HG03045 (cell line): Measurements from ENCODE around the gene MBOAT1.
"Not testable (repeated sequence)": the region's sequence is repeated elsewhere in the genome, so short reads cannot be mapped to it uniquely, and the experiment has no call there.

Source experiments
- ATAC-seq: cut with Tn5 transposase; IDR thresholded peaks from one replicate; pipeline ENCODE4 v1.9.1; 2021; ENCODE audit warnings: mild to moderate bottlenecking, moderate library complexity; ENCODE audit not compliant: unreplicated experiment

MBOAT1 gene

DNA sequence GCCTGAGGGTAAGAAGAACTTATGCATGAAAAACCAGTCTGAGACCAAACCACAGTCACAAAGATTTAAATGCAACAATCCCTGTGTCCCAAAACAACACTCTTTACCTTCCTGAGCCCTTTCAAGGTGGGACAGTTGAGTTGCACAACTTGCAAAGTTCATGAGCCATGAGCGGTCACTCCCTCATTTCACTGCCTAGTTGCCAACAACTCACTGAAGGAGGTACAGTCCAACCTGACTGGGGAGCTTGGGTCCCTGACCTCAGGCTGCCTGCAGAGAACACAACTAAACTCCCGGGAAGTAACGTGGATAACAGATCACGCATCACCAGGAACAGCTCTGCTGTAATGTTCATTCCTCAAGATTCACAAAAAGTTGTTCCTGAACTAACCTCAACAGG is 69.4 kb downstream of the MBOAT1 start:
- ATAC-seq: no peak

DNA sequence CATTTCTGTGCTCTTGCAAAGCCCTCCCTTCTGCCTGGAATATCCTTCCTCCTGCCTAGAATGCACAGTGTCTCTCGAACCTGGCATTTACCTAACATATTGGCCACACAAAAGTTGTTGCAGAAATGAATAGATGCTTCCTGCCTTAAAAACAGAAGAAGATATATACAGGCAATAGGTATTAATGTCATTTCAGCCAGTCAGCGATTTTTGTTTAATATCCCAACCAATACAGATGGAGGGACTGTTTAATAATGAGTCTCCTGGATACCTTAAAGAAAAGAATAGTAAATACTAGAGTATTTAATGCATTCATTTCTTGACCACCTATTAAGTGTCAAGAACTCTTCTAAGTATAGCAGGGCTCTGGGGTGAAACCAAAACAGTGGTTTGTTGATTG is 70.3 kb downstream of the MBOAT1 start:
- no peak for ATAC-seq

DNA sequence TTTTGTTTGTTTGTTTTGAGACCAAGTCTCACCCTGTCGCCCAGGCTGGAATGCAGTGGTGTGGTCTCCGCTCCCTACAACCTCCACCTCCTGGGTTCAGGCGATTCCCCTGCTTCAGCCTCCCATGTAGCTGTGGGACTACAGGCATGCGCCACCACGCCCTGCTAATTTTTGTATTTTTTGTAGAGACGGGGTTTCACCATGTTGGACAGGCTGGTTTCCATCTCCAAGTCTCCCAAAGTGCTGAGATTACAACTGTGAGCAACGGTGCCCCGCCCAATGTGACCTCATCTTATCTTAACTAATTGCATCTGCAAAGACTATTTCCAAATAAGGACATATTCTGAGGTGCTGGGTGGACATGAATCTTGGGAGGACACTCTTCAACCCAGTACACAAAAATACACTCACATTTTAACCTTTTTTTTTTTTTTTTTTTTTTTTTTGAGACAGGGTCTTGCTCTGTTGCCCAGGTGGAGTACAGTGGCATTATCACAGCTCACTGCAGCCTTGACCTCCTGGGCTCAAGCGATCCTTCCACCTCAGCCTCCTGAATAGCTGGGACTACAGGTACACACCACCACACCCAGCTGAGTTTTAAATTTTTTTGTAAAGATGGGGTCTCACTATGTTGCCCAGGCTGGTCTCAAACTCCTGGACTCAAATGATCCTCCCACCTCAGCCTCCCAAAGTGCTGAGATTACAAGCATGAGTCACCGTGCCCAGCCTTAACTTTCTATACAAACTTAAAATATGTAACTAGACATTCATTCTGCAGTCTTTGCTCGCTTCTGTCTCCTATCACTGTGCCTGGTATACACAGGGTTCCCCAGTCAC is 72.9 kb downstream of the MBOAT1 start:
- not testable (repeated sequence) for ATAC-seq

DNA sequence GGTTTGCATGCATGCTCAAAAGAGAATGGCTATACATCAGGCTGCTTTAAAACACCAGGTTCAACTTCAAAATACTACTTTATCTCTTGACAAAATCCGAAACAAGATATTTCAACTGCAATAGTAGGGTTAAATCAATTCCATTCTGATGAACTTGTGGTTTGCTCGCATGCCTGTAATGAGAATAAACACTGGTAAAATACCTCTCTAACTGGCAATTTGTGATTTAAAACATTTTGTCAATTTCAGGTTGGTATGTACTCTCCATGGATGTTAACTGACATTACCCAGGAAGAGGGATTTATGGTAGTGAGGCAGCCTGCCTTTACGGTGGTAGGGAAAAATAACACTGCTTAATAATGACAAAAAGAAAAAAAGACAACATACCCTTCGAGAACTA is 74.4 kb downstream of the MBOAT1 start:
- ATAC-seq: no peak

DNA sequence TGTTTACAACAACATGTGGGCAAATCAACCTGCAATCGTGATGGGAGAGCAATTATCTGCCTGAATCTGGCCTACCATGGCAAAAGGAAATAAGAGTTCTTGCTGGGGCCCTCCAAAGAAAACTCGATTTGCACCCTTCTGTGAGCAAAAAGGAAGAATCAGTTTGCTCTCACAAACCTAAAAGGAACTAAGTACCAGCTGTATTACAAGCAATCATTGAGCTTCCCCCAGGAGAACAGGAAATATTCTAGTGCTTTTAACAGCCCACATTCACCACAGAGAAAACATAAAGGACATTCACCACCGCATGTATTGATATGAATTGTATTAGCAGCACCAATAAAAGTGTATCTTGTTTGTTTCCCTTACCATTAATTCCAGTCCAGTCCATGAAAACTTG is 75.0 kb downstream of the MBOAT1 start:
- no peak for ATAC-seq

DNA sequence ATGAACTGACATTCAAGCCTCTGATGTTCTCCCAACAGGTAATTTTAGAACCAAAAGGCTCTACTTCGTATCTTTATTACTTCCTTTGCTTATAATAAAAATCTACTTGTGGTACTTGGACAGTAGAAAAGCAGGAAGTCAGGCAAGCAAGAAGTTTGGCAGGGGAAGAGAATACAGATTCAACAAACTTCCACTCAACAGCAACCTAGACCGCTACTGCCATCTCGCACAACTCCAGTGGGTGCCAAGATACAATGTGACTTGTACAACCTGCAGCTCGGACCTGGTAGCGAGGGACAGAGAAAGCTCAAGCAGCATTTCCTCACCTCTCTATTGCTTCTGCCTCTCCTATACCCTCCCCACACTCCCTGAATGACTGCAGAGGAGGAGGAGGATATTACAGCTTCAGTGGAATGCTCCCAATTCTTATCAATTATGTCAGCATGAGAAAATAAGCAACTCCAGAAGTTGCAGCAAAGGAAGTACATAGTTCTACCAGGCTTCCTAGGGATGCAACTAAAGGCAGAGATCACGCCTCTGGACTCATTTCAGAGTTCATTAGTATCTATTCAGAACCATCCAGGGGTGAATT is 76.5 kb downstream of the MBOAT1 start:
- ATAC-seq: no peak

DNA sequence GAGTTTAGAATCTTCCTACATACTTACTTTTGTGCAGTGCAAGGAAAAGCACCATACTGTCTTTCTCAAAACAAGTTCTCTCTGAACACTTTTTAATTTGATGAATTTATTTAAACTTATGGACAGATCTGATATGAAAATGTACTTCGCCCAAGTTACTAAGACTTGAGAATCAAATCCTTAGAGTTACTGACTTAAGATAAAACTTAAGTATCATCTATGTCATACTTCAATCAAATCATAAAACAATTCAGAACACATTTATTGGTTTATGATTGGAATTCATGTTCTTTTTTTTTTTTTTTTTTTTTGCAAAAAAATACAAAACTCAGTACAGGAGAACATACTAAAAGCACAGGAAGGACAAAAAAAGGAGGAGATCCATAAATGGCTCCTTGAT is 77.7 kb downstream of the MBOAT1 start:
- no peak for ATAC-seq

DNA sequence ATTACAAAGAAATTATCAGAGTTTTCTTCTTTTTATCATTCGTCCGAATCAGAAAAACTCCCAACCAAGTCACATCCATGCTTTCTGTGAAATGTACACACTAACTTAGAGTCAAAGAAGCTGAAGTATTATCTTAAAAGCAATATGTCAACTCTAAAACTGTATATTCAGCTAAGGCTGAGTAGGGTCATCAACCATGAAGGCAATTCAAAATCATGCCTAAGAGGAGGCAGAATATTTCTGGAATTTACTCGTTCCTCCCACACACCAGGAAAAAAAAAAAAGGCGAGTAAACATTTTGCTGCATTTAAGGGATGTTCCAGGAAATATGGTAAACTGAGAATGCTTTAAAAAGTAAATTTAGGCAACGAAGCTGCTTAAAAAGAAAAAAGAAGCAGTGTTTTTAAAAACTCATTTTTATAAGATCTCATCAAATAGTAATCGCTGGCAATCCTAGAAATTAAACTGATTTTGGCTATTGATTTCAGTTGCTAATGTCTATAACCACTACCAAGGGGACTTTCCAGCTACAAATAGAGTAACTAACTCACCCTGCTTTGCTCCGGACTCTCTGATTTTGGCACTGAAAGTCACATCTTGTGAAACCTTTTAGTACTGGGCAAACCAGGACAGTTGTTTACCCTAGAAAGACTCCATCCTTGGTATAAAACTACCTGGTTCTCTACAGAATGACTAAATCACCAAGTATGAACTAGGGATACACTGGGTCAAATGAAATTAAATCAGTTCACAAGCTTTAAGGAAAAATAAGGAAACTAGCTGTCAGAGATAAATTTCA is 82.8 kb downstream of the MBOAT1 start:
- ATAC-seq: no peak

DNA sequence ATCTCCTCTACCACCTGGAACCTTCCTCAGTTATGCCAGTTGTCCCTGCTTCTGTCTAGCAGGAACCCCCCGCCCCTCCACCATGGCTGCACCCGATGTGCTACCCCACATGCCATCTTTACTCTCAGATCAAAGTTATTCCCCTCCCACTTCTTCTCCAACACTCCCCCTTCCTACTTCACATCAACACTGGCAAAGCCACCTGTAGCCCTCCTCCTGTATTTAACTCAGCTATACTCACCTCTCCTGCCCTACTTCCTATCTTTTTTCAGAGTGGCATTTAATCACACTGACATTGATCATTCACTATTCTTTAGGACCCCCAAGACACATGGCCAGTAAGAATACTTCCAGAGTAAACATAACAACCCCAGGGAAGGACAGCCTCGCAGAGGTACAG is 84.3 kb downstream of the MBOAT1 start:
- ATAC-seq: no peak

DNA sequence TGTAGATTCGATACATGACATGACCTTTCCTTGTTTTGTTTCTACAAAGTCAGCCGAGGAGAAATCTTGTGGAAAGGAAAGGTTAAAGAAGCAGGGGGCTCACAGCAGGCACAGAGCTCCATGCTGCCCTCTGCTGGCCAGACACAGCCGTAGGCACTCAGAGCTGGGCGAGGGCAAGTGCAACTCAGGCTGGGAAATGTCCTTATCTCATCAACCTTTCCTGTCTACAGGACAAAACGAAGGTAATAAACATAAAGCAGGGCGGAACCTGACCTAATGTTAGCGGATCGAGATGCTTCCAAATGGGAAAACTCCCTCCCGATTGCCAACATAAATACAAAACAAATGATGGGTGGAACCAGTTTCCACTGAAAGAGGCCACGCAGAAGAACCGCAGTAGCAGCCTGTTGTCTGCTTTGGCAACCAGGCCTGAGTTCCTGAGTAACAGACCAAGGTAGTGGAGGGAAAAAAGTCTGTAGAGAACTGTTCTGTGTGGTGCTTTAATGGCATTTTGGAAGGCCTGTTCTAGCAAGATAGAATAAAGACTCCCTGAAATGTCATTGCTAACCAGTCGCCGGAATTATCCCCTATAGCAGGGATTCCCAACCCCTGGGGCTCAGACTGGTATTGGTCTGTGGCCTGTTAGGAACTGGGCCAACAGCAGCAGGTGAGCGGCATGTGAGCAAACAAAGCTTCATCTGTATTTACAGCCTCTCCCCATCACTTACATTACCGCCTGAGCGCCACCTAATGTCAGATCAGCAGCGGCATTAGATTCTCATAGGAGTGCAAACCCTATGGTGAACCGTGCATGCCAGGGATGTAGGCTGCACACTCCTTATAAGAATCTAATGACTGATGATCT is 85.2 kb downstream of the MBOAT1 start:
- ATAC-seq: peak; percentile 77

DNA sequence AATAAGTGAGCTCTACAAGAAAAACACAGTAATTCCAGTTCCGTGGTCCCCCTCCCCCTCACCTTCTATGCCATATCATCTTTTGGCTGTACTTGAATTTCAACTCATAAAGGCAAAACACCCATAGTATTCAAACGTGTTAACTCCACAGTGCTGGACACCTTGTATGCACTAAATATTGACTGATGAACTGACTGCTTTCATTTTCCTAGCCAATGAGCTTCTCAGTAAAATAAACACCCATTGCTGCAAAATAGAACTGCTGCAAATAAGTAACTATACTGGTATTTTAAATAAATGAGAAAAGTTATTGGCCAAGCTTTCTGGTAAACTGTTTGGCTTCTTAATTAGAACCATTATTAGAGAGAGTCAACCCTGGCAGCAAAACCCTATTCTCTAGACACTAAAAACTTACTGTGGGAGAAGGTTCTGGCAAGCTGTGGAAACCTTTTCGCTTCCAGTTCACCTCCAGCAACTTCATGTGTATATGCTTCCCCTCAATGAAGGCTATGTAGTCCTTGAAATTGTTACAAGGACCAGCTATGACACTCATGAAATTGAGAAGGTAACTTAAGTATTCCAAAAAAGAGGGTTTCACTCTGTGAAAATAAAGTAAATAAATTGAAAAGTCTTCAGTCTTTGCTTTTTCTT is 86.0 kb downstream of the MBOAT1 start:
- ATAC-seq: no peak

DNA sequence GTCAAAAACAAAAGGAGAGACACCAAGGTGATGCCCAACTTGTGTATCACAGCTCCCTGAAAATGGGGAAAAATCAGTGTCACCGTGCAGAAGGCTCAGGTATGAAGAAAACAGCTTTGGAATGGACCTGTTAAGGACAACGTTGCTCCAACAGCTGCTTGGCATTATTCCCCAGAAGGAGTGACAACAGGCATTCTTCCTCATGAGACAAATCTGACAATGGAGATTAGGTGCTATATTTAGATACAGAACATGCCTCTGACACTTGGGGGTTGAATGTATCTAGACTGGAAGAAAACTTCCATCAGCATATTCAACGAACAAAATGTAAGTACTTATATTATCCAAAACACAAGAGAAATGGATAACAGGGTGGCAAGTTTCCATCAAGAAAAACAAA is 87.7 kb downstream of the MBOAT1 start:
- no peak for ATAC-seq

DNA sequence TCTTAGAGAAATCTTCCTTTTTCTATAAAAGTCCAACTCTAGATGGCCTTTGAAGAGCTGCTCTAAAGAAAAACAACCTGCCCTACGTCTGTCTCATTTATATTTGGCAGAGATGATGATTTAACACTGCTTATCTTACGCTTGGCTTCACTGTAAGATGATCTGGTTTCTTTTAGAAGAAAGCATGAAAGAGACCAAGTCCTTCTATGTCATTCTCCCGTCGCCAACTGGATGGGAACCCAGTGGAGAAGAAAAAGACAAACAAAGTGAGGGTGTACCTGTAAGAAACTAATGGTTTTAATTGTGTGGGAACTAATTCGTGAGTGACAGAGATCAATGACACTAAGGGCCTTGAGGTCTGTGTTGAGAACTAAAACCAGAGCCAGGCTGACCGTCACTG is 92.8 kb downstream of the MBOAT1 start:
- no peak for ATAC-seq

DNA sequence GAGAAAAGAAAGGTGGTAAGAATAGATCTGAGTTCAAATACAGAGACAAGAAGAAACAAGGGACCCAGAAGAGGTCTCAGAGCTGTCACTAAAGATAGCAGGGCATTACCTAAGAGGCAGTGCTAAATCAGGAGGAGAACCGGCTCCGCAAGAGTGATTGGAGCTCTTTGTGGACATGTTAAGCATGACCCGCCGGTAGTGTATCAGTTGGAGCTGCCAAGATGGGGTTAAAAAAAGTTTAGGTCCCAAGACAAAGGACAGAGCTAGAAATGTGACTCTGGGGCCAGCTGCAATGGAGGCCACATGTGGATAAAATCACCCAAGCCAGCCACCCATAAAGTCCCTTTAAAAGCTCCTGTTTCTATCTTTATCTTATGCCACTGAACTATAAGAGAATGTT is 93.4 kb downstream of the MBOAT1 start:
- no peak for ATAC-seq

DNA sequence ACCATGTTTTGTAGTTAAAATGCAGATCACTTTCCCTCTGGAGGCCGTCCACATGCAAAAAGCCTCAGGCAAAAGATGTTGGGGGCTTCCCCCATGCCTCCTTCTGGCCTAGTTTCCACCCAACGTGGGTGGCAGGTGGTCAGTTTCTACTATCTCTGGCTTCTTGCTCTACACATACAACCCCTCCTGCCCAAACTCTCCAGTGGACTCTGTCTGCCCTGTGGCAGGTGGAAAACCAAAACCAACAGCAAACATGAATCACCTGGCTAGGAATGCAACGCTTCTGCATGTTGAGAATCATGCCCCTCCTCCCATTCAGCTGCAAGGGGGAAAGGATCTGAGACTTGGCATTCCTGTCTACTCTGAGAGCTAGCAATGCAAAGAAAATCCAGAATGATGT is 94.8 kb downstream of the MBOAT1 start:
- ATAC-seq: peak; percentile 89

DNA sequence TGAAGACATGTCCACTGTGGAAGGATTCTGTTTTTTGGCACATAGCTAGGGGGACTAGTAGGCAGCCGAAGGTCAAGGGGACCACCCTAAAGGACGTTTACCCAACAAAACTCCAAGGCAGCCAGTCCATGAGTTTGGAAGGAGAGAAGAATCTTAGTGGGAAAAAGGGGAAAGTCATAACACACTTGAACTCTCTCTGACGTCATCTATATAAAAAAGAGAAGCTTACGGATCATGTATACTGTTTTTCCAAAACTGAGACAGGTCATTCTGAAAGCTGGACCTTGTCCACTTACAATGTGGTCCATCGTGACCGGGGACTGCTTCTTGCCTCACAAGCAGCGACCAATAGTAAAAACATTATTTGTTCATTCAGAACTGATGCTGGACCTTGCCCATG is 95.5 kb downstream of the MBOAT1 start:
- ATAC-seq: no peak

DNA sequence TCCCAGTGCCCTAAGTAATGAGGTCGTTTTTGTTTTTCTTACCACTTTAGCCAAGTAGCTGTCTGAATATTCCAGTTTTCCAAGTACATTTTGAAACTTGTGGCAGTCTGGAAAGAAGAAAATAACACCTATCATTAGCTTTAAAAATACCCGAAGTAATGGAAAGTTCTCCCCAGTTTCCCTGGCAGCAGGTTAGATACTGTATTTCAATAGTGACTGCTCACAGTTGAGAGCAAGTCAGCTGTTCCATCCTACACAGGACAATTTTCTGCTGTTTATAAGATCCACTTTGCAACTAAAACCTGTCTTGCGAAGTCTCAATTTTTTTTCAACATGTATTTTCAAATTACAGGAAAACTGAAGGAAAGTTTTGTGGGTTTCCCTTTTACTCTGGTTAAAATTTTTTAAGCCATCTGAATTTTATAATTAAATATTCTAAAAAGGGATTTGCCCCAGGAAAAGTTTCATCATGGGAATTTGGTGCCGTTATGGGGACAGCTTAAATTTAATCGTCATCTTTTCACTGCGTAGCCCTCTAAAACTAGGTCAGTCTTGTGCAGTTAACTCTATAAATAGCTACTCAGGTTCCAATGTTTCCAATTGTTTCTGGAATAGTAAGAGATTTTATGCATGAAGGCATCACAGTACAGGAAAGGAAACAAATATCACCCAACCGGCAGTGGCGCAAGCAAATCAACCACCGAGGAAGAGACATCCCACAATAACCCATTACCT is 96.9 kb downstream of the MBOAT1 start:
- no peak for ATAC-seq

DNA sequence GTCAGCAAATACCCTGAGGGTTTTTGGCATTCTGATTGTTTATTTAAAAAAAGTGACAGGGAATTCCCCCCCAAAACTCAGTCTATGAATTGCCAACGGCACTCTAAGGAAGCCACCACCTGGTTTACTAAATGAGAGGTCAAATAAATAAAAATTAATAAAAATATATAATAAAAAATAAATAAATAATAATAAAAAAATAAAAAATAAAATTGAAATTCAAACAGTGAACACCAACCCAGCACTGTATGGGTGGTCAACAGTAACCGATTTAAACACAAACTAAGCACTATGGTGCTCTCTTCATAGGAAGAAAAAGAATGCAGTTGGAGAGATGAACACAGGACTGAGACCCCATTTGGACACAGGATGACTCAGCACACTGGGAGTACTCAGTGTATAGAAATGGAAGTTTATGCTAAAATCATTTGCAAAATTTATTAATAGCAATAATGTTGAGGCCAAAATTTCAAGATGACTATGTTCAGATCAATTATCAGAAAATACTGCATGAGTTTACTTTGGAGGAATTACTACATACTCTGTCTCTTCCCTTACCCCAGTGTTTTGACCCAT is 98.5 kb downstream of the MBOAT1 start:
- ATAC-seq: no peak

DNA sequence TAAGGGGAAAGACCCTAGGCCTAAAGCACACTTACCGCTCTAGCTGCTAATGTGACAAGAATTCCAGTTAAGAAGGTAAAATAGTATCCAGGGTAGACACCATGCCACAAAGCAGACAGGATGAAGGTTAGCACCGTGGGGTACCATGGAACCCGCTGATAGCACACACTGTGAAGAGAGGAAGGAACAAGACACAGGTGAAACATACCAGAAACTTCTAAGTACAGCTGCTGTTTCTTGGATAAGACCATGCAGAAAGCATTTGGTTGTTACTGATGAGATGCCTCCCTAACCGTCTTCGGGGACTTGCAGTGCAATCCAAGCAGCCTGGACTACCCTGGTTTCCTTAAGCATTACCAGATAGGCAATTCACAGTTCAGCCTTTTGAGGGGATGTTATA is 99.4 kb downstream of the MBOAT1 start:
- ATAC-seq: no peak
